Measurements from ENCODE around the gene SGMS1.
"Not testable (repeated sequence)": the region's sequence is repeated elsewhere in the genome, so short reads cannot be mapped to it uniquely, and the experiment has no call there.

The SGMS1 gene

DNA sequence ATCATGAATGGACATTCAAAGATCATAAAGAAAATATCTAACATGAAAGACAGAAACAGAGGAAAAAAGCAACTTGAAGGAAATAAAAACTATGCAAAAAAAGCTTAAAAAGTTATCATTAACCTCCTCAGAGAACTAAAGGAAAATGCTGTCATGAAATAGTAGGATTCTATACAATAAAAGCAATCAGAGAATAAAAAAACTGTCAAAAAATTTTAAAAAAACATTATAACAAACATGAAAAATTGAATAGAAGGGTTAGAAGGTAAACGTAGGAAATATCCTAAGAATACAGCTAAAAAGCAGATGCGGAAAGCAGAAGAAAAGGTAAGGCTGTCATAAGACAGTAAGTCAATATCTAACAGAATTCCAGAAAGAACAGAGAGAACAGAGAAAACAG lies 44.8 kb downstream of the SGMS1 start:
- no peak for DNase-seq

DNA sequence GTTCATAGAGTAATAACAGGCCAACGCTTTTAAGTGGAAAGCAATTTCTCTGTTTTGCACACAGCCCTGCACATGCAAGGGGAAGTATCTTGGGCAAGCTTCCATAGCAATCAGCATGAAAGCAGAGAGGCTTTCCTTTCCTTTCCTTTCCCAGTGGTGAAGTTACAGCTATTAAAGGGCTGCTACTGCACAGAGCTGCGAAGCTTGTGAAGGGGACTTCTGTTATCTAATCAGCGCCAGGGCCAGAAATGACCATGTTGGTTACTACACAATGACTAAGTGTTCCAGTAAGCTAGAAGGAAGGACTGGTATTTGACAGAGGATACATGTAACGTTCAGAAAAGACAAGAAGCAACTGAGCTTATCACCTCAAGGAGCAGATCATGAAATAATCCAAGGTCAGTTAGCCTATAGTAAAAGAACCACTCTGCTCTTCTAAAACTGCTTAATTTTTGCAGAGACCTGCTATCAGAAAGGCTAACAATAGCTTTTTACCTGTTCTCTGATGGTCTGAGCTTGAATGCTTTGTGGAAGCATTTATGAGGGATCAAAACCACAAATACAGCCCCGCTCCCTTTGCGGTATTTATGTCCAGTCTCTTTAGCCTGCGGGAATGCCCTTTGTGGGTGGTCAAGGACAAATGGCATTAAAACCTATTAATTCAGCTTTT lies 45.9 kb downstream of the SGMS1 start:
- no peak for DNase-seq

DNA sequence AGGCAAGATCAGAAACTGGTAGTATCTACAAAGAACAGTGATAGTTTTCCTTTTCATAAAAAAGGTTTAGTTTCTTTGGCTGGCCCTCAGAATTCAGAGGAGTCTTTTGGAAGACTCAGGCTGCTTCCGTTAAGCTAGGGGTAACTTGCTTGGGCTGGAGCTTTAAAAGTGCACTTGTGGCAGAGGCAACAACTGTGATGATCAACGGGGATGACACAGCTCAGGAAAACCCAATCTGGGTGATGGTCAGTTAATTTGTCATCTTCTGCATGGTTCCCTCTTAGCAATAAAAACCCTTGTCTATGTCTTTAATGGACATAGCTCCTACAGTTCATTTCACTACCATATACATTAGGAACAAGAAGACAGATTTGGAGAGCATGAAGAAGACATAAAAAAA lies 46.7 kb downstream of the SGMS1 start:
- no peak for DNase-seq

DNA sequence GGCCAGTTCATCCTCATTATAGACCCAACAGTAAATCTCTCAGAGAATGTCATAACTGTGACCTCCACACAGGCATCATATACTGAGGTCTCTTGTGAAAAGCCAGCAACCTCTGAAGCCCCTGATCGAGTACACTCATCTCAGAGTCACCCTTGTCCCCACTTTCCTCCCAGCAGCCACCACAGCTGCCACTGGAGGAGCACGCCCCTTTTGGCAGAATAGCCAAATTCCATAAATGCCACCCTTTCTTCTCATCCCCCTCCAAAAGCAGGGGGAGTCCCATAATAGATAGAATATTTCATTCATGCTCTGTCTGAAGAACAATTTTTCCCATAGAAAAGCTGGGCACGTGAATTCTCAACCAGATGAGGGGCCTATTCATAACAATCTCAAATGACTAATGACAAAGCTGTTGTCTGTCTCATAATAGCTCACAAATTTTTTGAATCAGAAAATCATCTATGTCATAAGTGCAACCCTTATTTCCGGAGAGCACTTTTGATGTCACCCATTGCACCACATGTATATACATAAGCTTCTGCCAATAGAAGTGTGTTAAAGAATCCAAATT lies 47.4 kb downstream of the SGMS1 start:
- DNase-seq, result no peak

DNA sequence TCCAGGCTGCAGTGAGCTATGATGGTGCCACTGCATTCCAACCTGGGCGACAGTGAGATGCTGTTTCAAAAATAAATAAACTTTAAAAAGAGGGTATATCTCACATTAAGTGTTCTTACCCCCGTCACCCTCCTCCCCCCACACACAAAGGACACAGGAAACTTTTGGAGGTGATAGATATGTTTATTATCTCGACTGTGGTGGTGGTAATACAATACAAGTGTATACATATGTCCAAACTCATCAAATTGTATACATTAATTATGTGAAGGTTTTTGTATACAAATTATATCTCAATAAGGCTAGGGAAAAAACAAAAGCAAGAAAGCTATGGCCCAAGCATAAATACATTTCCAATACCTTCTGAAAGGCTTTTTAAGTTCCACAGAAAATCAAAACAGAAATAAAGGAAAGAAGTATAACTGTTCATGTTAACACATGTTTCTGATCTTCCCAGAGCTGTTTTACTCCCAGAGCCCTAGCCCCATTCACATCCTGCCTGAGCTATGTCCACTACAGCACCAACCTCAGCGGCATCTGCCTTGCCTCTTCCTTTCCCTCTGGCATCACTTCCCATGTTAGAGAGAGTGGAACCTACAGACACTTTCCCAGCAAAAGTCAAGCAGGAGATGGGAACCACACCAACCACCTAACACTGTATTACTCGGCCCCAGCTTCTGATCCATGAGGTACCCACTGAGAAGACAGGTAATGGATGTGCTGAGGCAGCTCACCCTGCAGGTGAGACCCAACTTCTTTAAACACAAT lies 48.1 kb downstream of the SGMS1 start:
- no peak for DNase-seq

DNA sequence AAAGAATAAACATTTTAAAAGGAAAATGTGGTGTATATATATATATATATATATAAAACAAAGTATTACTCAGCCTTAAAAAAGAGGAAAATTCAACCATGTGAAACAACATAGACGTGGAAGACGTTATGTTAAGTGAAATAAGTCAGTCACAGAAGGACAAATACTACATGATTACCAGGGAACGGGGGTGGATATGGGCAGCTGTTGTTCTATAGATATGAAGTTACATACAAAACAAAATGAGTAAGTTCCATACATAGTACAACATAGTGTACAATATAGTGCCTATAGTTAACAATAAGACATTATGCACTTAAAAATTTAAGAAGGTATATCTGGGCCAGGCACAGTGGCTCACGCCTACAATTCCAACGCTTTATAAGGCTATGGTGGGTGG lies 48.8 kb downstream of the SGMS1 start:
- DNase-seq, result no peak

DNA sequence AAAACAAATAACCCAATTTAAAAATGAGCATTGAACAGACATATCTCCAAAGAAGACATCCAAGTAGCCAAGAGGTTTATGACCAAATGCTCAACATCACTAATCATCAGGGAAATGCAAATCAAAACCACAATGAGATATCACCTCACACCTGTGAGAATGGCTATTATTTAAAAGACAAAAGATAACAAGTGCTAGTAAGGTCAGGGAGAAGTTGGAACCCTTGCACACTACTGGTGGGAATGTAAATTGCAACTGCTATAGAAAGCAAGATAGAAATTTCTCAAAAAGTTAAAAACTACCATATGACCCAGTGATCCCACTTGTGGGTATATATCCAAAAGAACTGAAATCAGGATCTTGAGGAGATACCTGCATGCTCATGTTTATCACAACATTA lies 49.5 kb downstream of the SGMS1 start:
- DNase-seq, result no peak

DNA sequence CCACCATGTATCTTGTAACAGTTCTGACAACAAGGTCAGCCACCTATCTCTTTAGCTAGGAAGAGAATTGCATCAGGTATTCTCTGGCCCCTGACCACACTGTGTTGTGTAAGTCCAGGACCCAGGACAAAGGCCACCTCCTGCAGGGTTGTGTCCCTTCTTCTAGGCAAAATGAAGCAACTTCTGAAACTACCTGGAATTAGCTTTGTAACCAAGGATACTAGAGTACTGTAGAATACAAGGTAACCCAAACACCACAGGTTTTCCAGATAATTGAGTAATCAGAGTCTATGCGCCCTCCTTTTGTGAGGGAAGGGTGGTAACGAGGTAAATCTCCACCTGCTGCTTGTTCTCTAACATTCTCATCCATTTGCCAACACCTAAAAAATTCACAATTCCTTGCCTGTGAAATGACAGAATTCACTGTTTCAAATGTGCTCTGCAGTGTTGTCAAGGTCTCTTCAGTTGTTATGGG lies 51.7 kb downstream of the SGMS1 start:
- DNase-seq, result no peak

DNA sequence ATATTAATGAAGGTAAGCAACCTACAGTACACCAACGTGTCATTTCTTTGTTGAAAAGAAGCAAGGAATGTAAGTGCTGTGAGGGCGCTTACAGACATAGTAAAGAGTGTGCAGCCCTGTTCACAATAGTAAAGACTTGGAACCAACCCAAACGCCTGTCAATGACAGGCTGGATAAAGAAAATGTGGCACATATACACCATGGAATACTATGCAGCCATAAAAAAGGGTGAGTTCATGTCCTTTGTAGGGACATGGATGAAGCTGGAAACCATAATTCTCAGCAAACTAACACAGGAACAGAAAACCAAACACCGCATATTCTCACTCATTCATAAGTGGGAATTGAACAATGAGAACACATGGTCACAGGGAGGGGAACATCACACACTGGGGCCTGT lies 55.0 kb downstream of the SGMS1 start:
- not testable (repeated sequence) for DNase-seq

DNA sequence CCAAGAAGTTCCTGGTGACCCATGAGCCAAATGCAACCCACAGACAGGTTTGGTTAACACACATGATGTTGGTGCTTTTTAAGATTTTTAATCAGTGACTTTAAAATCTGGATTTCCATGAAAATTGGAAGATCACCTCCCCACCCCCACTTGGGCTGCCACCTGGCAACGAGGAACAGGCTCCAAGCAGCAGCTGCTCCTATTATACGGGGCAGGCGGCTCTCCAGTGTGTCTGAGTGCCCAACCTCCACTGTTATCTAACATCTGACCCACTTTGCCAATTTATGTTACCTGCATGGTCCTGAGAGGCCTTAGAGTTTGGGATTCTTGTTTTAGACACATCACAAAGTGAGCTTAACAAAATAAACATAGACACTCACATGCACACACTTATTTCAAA lies 56.4 kb downstream of the SGMS1 start:
- no peak for DNase-seq

DNA sequence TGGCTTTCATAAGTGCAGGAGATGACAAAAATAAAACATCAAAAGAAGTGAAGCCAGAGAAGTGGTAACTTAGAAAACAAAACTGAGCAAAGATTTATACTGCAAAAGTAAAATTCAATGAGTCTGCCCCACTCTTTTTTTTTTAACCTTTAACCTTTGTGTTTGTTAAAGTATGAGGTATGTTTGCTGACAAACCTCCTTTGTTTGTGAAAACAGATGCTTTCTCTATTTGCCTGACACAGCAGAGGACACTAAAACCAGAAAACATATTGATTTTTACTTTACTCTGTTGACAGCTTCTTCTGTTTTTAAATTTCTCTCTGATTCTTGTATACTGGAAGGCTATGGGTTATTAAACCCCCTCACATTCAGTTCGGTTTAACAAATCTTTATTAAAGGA lies 57.6 kb downstream of the SGMS1 start:
- no peak for DNase-seq

DNA sequence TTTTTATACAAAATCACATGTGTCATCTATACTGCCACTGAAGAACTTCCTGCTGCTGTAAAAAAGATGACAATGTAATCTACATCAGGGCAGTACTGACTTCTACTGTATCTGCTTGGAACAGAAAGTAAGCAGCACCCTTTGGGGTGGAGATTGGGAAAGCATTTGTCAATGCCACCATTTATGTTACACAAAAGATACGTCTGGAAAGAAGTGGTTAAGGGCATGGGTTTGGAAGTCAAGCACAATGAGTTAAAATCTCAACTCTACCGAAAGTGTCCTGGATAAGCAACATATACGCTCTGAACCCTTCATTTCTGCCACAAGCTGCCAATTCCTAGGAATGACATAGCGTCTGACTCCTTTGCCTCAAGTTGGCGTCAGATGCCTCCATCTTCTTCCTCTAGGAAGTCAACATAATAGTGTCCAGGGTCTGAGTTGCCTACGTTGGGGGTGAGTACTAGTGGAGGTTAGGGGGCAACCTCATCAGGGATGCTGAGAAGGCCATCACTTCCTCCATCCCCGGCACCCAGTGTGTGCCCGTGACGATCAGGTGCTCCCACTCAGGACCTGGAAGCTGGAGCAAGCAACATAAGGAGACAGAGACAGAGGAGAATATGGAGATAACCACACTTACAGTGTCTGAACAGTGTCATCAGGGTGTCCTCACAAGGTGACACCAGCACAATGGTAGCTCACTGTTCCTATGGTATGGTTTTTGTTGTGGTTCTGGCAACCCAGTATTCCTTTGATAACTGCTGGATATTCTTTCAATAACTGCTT lies 58.3 kb downstream of the SGMS1 start:
- DNase-seq, result no peak

DNA sequence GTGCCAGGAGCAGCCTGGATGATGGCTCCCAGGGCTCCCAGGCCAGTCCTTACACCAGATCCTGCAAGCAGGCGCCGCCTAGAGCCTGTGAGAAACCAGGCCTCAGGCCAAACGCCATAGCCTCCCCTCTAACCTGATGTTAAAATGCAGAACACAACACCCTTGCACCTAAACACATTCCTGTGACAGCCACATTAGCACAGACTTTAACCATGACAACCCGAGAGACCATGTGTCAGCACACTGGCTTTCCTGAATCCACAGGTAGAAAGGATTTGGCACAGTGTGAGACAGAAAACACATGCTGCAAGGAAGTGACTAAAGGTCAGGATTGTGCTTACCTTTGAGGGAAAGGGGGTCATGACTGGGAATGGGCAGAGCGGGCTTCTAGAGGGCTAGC lies 59.9 kb downstream of the SGMS1 start:
- DNase-seq, result no peak

DNA sequence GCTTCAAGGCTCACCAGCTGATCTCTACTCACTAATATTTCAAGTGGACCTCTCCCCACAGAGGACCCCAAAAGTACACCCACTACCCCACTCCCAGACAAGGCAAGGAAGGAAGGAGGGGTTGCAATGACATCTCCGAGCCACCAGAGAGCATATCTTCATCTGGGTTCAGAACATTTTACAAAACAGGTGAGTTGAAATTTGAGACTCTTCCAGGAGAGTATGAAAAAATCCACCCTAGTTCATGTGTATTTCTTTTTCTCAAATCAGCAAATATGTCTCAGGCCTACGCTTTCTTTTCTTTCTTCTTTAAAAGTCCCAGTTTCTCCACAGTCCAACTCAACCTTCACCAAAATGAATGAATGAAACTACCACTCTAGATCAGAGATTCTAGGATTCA lies 61.9 kb downstream of the SGMS1 start:
- DNase-seq, result no peak

DNA sequence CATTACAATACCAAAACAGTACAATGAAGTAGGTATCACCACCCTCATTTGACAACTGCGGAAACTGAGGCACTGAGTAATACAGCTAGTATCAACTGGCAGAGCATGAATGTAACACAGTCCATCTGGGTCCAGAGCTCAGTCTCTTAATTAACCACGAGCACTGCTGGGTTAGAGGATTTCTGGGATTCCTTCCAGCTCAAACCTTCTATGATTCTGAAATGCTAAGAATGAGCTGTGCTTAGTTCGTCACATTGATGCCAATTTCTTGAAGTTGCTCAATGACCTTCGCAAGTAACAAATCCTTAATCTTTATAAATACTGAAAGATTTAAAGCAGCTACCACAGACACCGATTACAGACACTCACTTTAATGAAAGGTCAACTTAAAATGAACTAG lies 62.5 kb downstream of the SGMS1 start:
- no peak for DNase-seq

DNA sequence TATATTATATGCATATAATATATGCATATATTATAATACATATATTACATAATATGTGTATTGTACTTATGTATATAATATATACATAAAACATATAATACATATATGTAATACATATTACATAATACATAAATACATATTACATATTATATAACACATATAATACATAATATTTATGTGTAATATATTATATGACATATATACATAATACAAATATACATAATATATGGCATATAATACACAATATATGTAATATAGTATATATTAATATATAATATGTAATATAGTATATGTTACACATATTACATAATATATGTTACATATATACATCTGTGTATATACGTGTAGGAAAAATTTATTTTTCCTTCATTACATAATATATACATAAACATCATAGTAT lies 63.4 kb downstream of the SGMS1 start:
- DNase-seq, result no peak

DNA sequence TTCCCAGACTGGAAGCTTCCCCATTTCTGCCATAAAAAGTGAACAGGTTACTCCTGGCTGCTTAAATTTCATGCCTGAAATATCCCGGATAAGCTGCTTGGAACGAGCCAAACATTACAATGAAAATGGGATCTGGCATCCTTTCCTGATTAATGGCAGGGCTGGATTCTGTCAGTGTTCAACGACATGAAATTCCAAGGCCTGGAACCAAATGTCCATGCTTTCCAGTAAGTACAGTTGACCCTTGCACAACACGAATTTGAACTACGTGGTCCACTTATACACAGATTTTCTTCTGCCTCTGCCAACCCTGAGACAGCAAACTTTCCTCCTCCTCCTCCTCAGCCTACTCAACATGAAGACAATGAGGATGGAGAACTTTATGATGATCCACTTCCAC lies 65.4 kb downstream of the SGMS1 start:
- DNase-seq, result no peak

DNA sequence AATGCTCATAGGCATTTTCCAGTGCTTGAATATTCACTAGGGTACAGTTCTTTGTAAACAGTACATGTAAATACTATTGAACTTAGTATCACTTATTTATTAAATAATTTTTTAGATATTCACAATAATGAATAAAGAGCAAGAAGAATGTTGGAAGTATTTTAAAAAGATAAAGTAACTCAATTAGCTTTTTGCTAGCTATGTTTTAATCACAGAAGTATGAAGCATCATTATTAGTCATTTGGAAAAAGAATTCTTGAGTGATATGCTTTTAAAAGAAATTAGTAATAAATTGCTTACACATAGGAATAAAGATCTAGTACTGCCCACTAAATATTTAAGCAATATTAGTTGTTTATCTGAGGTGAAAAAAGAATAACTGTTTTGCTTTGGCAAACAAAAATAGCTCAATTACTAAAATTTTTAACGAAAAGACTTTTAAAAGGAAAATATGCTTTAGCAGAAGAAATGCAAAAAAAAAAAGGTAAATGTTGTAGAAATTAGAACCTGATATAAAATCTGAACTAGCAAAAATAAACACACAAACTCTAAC lies 66.5 kb downstream of the SGMS1 start:
- no peak for DNase-seq

DNA sequence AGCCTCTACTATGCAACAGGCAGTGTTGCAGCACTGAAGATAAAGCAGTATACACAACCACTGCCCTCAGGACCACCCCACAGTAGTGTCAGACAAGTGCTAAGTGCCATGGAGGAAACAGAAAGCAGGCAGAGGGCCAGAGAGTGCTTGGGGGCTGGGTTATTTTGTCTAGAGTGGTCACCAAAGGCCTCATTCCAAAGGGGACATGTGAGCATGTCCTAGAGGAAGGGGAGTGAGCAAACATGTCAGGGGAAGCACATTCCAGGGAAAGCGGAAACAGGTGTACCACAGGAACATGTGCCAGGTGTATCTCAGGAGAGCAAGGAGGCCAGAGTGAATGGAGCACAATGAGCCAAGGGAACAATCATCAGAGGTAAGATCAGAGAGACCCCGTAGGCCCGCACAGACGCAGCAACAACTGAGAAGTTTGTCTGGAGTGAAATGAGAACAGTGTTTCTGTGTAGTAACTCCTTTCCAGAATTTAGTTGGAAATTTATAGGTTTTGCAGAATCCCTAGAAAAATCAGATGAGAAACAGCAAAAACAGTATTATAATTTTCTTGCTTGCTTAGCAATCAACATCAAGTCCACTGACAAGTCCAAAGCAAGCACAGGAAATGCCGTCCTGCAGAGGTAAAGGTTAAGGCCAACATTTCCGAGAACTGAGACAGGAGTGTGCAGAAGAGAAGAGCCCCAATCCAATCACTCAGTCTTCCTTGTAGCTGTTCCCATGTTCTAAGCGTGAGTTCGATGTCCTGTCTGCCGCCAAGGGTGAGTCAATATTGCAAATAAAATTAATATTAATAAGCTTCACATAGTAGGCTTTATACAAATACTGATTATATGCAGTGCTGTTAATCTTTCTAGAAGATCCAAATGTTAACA lies 67.3 kb downstream of the SGMS1 start:
- no peak for DNase-seq

DNA sequence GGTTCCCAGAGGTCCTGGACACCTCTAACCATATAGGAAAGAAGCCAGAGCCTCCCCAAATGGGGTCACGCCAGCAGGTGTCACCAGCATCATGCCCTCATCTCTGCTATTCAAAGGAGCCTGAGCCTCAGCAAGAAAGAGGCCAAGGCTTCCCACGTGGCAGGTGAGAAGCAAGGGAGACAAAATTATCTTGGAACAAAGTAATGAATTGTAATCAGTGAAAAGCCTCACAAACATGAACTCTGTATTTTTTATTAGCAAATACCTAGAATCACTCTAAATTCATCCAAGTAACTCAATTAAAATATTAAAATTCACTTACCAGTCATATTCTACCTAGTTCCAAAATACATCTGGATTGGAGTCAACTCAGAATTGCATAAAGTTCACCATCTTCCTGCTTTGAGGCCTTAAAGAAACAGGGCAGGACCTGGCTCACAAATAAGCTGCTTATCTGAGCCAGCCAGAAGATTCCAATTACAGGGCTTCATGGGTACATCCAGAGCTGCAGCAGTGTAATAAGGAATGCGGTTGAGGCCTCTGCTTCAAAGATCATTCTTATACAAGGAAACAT lies 68.7 kb downstream of the SGMS1 start:
- no peak for DNase-seq

DNA sequence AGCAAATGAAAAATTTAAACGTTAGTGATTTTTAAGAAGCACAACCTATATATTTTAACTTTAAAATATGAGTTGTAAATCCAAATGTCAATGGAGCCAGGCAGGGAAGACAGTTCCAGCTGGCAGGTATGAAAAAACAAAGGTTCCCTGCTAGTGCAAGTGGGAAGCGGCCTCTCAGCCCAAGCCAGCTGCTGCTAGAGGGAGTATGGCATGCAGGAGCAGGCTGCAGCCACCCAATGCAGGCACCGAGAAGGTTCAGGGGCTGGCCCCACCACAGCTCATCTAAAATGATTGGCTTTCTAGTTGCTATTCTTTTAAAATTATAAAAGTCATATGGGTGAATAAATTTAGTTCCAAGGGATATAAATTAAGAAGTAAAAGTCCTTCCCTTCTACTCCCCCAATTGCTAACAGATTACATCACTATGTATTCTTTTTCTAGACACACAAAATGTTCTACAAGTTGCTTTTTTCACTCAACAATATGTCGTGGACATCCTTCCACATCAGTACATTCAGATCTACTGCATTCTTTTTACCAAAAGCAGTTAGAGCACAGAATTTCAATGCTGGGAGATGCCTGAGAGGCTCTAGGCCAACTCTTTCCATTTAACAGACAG lies 69.3 kb downstream of the SGMS1 start:
- no peak for DNase-seq

Measured in stimulated activated CD4-positive, alpha-beta T cell treated with anti-CD3 and anti-CD28 coated beads, Interleukin-12 subunit alpha, Interleukin-12 subunit beta, amount 100 ng/mL, for 4 hours (primary cell).